Smooth muscle cell (in vitro differentiated cells): ENCODE results near the gene PAGE2B. TPM values are rescaled to one million over a fixed set of nuclear protein-coding genes. Genes with fewer than 3 reads are reported as not detected.

ENCODE experiments used
- DNase-seq: peaks from one replicate; lab custom pipeline; 2025; ENCODE audit not compliant: unreplicated experiment; lab: John Stamatoyannopoulos, UW
- H2AFZ ChIP-seq: fragments of 200-600 bp; sonication (generic); 2 replicates; pipeline ENCODE4 v1.6.0; 2016; ENCODE audit warnings: antibody characterized with exemption, low read depth, mild to moderate bottlenecking
- H3F3A ChIP-seq: fragments of 200-600 bp; sonication (generic); 2 replicates; pipeline ENCODE4 v1.6.0; 2017; ENCODE audit warnings: antibody characterized with exemption, low read depth
- H3K27ac ChIP-seq: fragments of 200-600 bp; sonication (generic); 2 replicates; pipeline ENCODE4 v1.5.1; 2016; ENCODE audit warnings: low read depth, mild to moderate bottlenecking
- H3K27me3 ChIP-seq: fragments of 200-600 bp; sonication (generic); 2 replicates; pipeline ENCODE4 v1.6.1; 2016; ENCODE audit warnings: low read depth, mild to moderate bottlenecking
- H3K36me3 ChIP-seq: fragments of 200-600 bp; sonication (generic); 2 replicates; pipeline ENCODE4 v1.5.1; 2016; ENCODE audit warnings: low read depth
- H3K4me1 ChIP-seq: fragments of 200-600 bp; sonication (generic); 2 replicates; pipeline ENCODE4 v1.5.1; 2016; ENCODE audit warnings: low read depth
- H3K4me2 ChIP-seq: fragments of 200-600 bp; sonication (generic); 2 replicates; pipeline ENCODE4 v1.6.0; 2016; ENCODE audit warnings: mild to moderate bottlenecking
- H3K4me3 ChIP-seq: fragments of 200-600 bp; sonication (generic); 2 replicates; pipeline ENCODE4 v1.5.1; 2016; ENCODE audit warnings: mild to moderate bottlenecking
- H3K79me2 ChIP-seq: fragments of 200-600 bp; sonication (generic); 2 replicates; pipeline ENCODE4 v1.6.0; 2016; ENCODE audit warnings: low read depth, mild to moderate bottlenecking
- H3K9ac ChIP-seq: fragments of 200-600 bp; sonication (generic); 2 replicates; pipeline ENCODE4 v1.6.0; 2016; ENCODE audit warnings: low read depth
- H3K9me3 ChIP-seq: fragments of 200-600 bp; sonication (generic); replicated peaks from 2 replicates; pipeline ENCODE4 v1.5.1; 2016; ENCODE audit warnings: low read depth
- H4K20me1 ChIP-seq: fragments of 200-600 bp; sonication (generic); 2 replicates; pipeline ENCODE4 v1.6.0; 2016; ENCODE audit warnings: low read depth
- WGBS: methylation state at CpG from one replicate; pipeline ENCODE4 v1.1.7; 2016; ENCODE audit warnings: low lambda C conversion rate; 5-methylcytosine and 5-hydroxymethylcytosine counted together
- polyA plus RNA-seq: library from polyadenylated mRNA; unstranded; fragments of >200 nt; fragmentation: Nextera tagmentation; extraction: Ambion mirVana; gene quantifications from 2 replicates; pipeline ENCODE4 v1.2.1, GENCODE V29; 2016
- total RNA-seq: library from RNA; depleted of rRNA; stranded (reverse); fragments of >200 nt; gene quantifications from 2 replicates; pipeline ENCODE4 v1.2.3, GENCODE V29; 2014
- TF ChIP-seq, protein P1 (sequence below): fragments of 200-600 bp; sonication (generic); IDR thresholded peaks from 2 replicates; pipeline ENCODE4 v1.5.1; 2017; ENCODE audit warnings: borderline replicate concordance, mild to moderate bottlenecking, antibody characterized with exemption; ENCODE audit not compliant: insufficient read depth, poor library complexity, severe bottlenecking

Gene PAGE2B
- total and polyA plus RNA-seq, 2 experiments from 2014 or later = not detected

DNA sequence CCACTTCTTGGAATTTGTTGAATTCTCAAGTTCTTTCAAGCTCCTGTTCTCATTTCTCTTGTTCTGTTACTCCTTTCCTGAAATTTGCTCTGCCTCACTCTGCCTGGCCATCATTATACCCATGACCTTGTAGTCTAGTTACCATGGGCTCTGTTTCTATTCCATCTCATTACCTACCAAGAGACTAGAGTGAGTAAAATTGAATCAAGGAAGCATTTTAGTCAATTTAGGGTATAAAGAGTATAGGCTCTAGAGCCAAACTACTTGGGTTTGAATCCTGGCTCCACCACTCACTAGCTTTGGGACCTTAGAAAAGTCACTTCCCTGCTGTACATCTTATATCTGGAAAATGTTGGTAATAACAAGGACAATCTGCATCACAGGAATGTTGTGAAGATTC lies 46.2 kb upstream of the PAGE2B start:
- H3K4me1 ChIP-seq = no peaks in the 10 kb centered on the region
- TF ChIP-seq, protein P1, sequence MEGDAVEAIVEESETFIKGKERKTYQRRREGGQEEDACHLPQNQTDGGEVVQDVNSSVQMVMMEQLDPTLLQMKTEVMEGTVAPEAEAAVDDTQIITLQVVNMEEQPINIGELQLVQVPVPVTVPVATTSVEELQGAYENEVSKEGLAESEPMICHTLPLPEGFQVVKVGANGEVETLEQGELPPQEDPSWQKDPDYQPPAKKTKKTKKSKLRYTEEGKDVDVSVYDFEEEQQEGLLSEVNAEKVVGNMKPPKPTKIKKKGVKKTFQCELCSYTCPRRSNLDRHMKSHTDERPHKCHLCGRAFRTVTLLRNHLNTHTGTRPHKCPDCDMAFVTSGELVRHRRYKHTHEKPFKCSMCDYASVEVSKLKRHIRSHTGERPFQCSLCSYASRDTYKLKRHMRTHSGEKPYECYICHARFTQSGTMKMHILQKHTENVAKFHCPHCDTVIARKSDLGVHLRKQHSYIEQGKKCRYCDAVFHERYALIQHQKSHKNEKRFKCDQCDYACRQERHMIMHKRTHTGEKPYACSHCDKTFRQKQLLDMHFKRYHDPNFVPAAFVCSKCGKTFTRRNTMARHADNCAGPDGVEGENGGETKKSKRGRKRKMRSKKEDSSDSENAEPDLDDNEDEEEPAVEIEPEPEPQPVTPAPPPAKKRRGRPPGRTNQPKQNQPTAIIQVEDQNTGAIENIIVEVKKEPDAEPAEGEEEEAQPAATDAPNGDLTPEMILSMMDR = no peak
- no peak overlapping the region for H3K4me3 ChIP-seq

DNA sequence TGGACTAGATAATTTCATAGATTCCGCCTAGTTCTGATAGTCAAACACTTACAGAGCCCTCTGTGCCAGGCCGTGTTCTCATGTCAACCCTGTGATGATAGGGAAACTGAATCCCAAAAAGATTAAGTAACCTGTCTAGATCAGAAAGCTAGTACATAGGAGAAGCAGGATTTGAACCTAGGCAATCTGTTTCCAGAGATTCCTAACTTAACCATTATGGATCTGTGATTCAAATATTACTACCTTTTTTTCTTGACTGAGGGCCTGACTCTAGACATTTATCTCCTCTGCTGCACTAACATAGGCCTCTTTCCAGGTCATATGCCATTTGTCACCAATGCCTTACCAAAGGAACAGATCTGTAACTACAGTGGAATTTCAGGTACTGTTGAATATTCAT lies 45.5 kb upstream of the PAGE2B start:
- H3K9me3 ChIP-seq = no peaks in the 10 kb centered on the region
- H3K9ac ChIP-seq = no peak overlapping the region
- H3F3A ChIP-seq = no peaks in the 10 kb centered on the region
- no peak overlapping the region for H3K4me2 ChIP-seq
- DNase-seq = no peak
- H3K36me3 ChIP-seq = no peaks in the 10 kb centered on the region
- no peak overlapping the region for H3K27ac ChIP-seq
- H2AFZ ChIP-seq = no peak overlapping the region
- 73% methylated on average over 2 of the region's 2 CpGs for WGBS
- H3K4me3 ChIP-seq = no peak overlapping the region
- TF ChIP-seq, protein P1 = no peak
- no peaks in the 10 kb centered on the region for H4K20me1 ChIP-seq
- H3K79me2 ChIP-seq = no peaks in the 10 kb centered on the region
- no peaks in the 10 kb centered on the region for H3K27me3 ChIP-seq
- no peaks in the 10 kb centered on the region for H3K4me1 ChIP-seq

More for the DNA sequence above, 46.2 kb upstream of the PAGE2B start:
- Histone ChIP-seq H2AFZ (no peak overlapping the region), H3F3A (no peaks in the 10 kb centered on the region), H3K36me3 (no peaks in the 10 kb centered on the region), H3K4me2 (no peak overlapping the region), H3K27ac (no peak overlapping the region), H4K20me1 (no peaks in the 10 kb centered on the region), H3K79me2 (no peaks in the 10 kb centered on the region), H3K9me3 (no peaks in the 10 kb centered on the region), H3K27me3 (no peaks in the 10 kb centered on the region), H3K9ac (no peak overlapping the region)
- DNase-seq = no peak

DNA sequence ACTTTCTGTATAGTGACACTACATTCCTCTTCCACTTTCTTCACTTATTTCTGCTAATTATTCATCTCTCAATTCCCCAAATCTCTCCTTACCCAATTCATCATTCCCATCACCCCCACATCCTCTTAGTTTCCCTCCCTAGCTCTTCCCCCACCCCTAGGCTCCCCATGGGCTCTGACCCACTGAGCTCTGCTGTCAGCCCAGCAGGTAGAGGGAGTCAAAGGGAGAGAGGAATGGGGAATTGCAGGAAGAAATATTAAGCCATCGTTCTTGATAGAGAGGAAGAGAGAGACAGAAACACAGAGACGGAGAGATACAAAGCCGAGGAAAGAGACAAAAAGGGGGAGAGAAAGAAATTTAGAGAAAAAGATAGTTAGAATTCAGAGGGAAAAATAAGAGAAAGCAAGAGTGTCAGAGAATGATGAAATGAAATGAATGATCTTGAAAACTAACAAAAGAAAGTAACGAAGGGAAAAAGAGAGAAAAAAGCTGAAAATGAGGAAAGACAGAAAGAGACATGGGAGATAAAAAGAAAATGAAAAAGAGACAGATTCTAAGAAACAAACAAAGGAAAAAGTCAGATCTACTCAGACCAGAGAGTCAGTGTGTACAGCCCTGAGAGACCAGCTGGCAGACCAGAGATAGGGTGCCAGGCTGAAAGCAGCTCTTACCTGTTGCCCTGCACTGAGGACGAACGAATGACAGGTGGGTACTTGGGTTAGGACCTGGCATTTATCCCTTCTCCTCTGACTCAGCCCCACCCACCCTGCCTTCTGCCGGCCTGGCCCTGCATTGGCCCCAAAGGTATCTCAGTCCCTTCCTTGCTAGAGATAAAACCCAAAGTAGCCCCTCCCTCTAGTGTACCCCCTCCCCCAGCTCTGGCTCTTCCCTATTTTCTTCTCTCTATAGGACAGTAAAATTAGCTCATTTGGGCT lies 44.3 kb upstream of the PAGE2B start, which contains the start of gene ALAS2:
Gene ALAS2, minus strand, starts transcription at position 707 of the 935 bp plus-strand sequence. CDS start 4,977 bp downstream, outside the sequence.
- Histone ChIP-seq H3K27ac (no peak within 1 kb of the TSS), H4K20me1 (no peaks in the 10 kb centered on the region), H3K4me1 (no peaks in the 10 kb centered on the region), H2AFZ (no peak within 1 kb of the TSS), H3K4me3 (no peak within 1 kb of the TSS), H3K4me2 (no peak within 1 kb of the TSS), H3K9ac (no peak within 1 kb of the TSS), H3K79me2 (no peaks in the 10 kb centered on the region), H3K9me3 (no peaks in the 10 kb centered on the region), H3K36me3 (no peaks in the 10 kb centered on the region), H3K27me3 (no peaks in the 10 kb centered on the region), H3F3A (no peaks in the 10 kb centered on the region)
- WGBS = 64% methylated on average over 7 of the region's 7 CpGs
- TF ChIP-seq, protein P1 = no peak
- DNase-seq = no peak
